Liver (tissue), 3 donors: Measurements from ENCODE around the gene BCAS4.

ENCODE experiments used
- CTCF ChIP-seq: fragments of 150-350 bp; IDR thresholded peaks from 2 replicates; pipeline ENCODE4 v1.5.1; 2017; ENCODE audit warnings: improper control_type of control experiment, low read depth, low read length; ENCODE audit not compliant: missing input control
- EGR1 ChIP-seq, 2 donors: IDR thresholded peaks; 2 replicates each; pipeline ENCODE4 v1.6.1; 2016 to 2018; ENCODE audit warnings: antibody characterized with exemption in 2 of 2, low read depth in 2 of 2
- donor health status: healthy.
- donor health status: healthy.

GRCh38 chr20:50815162-50815989, 20.5 kb downstream of the BCAS4 start:
- TF ChIP-seq CTCF: no peak
- no peak for TF ChIP-seq EGR1 (IDR thresholded peaks at IDR 0.05; ENCODE audit: low read depth in 2 of 2)
